ENCODE results near the gene DNAI2.
"Not testable (repeated sequence)": the region's sequence is repeated elsewhere in the genome, so short reads cannot be mapped to it uniquely, and the experiment has no call there.

The DNAI2 gene

GRCh38 chr17:74276051-74276476, 2.0 kb downstream of the DNAI2 start:
- DNase-seq (ENCODE audit: low read depth): no peak

GRCh38 chr17:74276541-74277009, 2.5 kb downstream of the DNAI2 start:
- DNase-seq (ENCODE audit: low read depth): no peak

GRCh38 chr17:74277935-74278334, 3.9 kb downstream of the DNAI2 start:
- no peak for DNase-seq (ENCODE audit: low read depth)

GRCh38 chr17:74279617-74280016, 5.6 kb downstream of the DNAI2 start:
- DNase-seq (ENCODE audit: low read depth): not testable (repeated sequence)

- DNase-seq (ENCODE audit: low read depth): peak; percentile 10
Measured at GRCh38 chr17:74280093-74280513, 6.1 kb downstream of the DNAI2 start.

DNA sequence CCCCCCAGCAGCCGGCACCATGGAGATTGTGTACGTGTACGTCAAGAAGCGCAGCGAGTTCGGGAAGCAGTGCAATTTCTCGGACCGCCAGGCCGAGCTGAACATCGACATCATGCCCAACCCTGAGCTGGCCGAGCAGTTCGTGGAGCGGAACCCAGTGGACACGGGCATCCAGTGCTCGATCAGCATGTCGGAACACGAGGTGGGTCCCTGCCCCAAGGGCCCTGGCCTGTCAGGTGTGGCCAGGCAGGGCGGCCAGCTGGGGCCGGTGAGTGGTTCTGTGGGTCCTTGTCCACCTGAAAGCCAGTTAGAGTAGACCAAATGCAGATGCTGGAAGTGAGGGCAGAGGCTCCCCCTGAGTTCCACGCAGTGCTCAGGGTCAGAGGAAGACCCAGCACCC, 7.8 kb downstream of the DNAI2 start:
- DNase-seq (ENCODE audit: low read depth): no peak

DNA sequence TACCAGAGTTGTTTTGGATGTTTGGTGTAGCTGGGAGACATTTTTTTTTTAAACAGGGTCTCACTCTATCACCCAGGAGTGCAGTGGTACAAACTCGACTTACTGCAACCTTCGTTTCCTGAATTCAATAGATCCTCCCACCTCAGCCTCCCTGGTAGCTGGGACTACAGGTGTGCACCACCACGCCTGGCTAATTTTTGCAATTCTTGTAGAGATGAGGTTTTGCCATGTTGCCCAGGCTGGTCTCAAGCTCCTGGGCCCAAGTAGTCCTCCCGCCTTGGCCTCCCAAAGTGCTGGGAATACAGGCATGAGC, 8.2 kb downstream of the DNAI2 start:
- DNase-seq (ENCODE audit: low read depth): not testable (repeated sequence)

DNA sequence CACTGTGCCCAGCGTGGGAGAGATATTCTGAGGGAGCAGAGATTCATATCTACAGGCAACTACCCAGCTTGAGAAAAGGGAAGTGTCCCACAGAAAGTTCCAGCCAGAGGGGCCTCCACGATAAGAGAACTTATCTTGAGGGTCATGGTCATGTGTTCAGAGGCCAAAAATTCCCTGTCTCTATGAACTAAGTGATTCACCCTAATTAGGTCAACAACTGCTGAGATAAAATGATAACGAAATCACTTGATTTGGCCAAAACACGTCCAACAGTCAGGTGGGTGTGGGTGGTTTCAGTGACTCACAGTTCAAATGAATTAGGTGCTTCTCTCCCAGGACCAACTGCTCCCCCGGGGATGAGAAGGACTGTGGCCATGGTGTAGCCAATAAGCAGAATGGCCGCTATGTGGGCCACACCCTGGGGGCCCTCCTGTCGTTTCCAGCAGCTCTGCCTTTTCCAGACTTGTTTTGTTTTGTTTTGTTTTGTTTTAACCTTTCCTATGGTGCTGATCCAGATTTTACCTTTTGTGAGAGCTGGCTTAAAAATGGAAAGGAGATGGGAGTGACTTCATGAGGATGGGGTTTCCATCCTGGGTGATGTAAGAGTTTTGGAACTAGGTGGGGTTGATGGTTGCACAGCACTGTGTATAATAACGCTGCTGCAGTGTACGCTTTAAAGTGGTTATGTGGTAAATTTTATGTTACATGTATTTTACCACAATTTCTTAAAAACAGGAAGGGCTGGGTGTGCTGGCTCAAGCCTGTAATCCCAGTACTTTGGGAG, 8.7 kb downstream of the DNAI2 start:
- peak; percentile 8 for DNase-seq (ENCODE audit: low read depth)

GRCh38 chr17:74283371-74283673, 9.3 kb downstream of the DNAI2 start:
- DNase-seq (ENCODE audit: low read depth): no peak

DNA sequence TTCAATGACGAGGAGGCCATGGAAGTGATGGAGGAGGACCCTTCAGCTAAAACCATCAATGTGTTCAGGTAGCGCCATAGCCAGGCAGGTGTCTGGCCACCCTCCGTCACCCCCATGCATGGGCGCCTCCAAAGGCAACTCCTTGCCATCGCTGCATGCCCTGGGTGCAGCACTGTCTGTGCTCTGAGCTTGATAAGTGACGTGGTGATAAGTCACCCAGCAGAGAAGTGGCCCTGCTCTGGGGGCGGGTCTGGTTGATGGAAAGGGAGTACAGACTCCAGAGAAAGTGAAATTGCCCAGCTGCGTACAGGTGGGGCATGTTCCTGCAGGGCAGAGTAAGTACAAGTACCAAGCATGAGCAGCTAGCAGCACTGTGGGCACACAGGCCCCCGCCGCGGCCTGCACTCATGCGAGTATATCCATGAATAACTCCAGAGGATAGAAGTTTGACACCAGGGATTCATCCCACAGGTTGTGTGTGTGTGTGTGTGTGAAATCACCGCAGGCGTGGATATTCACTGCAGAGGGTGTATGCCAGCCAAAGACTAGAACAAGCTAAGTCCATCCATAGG, 13.1 kb downstream of the DNAI2 start:
- DNase-seq (ENCODE audit: low read depth): no peak

DNA sequence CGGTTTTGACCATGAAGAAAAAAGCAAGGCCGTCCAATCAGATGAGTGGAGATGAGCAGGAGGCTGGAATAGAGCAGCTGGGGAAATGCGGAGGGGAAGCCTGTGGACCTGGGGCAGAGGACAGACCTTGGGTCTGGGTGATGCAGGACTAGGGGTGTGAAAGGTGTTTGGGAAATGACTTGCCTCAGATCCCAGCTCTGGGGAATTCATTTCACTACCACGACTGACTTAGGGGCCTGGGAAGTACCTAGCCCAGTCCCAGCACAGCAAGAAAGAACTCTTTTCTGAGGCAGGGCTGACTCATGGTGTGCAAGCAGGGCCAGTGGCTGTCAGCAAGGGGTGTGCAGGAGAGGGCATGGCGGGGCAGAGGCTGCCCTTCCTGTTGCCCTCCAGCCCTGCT, 14.8 kb downstream of the DNAI2 start:
- DNase-seq (ENCODE audit: low read depth): no peak

GRCh38 chr17:74289688-74290087, 15.7 kb downstream of the DNAI2 start:
- no peak for DNase-seq (ENCODE audit: low read depth)

- DNase-seq (ENCODE audit: low read depth): no peak
Measured at GRCh38 chr17:74290340-74290739, 16.3 kb downstream of the DNAI2 start.

DNA sequence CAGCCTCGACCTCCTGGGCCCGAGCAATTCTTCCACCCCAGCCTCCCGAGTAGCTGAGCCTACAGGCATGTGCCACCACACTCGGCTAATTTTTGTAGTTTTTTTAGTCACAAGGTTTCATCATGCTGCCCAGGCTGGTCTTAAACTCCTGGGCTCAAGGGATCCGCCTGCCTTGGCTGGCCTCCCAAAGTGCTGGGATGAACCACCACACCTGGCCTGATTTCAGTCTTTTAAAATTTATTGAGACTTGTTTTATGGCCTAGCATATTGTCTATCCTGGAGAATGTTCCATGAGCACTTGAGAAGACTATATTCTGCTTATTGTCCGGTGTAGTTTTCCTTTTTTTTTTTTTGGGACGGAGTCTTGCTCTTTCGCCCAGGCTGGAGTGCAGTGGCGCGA, 18.5 kb downstream of the DNAI2 start:
- DNase-seq (ENCODE audit: low read depth): no peak

DNA sequence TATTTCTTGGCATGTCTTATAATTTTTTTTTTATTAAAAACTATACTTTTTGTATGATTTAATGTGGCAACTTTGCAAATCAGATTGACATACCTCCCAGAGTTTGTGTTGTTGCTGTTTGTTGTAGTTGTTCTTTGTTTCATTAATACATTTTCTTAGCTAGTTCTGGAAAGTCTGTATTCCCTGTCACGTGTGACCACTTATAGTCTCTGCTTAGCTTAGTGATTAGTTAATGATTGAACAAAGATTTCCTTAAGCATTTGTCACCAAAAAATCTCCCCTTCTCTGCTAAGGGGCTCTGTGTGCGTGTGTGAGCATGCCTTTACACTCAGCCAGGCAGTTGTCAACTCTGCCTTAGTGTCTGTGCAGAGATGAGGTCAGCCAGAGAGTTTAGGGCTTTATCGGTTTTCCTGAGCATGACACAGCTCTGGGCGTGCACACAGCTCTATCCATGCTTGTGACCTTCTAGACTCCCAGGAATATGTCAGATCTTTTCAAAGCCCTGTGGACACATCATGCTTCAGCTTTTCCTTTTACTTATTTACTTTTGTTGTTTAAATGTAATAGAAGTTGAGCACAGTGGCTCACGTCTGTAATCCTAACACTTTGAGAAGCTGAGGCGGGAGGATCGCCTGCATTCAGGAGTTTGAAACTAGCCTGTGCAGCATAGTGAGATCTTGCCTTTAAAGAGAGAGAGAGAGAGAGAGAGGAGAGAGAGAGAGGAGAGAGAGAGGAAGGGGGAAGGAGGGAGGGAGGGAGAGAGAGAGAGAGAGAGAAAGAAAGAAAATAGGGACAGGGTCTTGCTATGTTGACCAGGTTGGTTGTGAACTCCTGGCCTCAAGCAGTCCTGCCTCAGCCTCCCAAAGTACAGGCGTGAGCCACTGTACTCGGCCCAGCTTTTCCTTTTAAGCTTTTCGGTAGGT, 21.9 kb downstream of the DNAI2 start:
- DNase-seq (ENCODE audit: low read depth): no peak

- DNase-seq (ENCODE audit: low read depth): no peak
Measured at GRCh38 chr17:74296548-74296936, 22.5 kb downstream of the DNAI2 start.

- DNase-seq (ENCODE audit: low read depth): no peak
Measured at GRCh38 chr17:74297941-74298340, 23.9 kb downstream of the DNAI2 start.

GRCh38 chr17:74298778-74299177, 24.7 kb downstream of the DNAI2 start:
- DNase-seq (ENCODE audit: low read depth): no peak

- no peak for DNase-seq (ENCODE audit: low read depth)
Measured at GRCh38 chr17:74299226-74300009, 25.4 kb downstream of the DNAI2 start.

- DNase-seq (ENCODE audit: low read depth): no peak
Measured at GRCh38 chr17:74303305-74303704, 29.3 kb downstream of the DNAI2 start.

- DNase-seq (ENCODE audit: low read depth): no peak
Measured at GRCh38 chr17:74304184-74304583, 30.1 kb downstream of the DNAI2 start.

All from stimulated activated CD8-positive, alpha-beta memory T cell treated with anti-CD3 and anti-CD28 coated beads, Interleukin-15, amount 100 ng/mL, for 1 hour (primary cell).